HG03159 (cell line): ENCODE data around the gene SUCNR1.

ENCODE experiments used
- ATAC-seq: cut with Tn5 transposase; IDR thresholded peaks from one replicate; pipeline ENCODE4 v1.9.1; 2021; ENCODE audit warnings: mild to moderate bottlenecking, moderate library complexity; ENCODE audit not compliant: unreplicated experiment

The SUCNR1 gene

GRCh38 chr3:151933234-151933853, 59.9 kb downstream of the SUCNR1 start:
- ATAC-seq, result no peak
